Left ventricle myocardium inferior (tissue), 1 donor: ENCODE data around the gene IQCE. TPM values are rescaled to one million over a fixed set of nuclear protein-coding genes. Genes with fewer than 3 reads are reported as not detected.

Experiments used
- DNase-seq: peaks from one replicate; pipeline ENCODE4 v3.0.0-alpha.2; 2020
- H3K27ac ChIP-seq: fragments of 200-600 bp; replicated peaks from 2 replicates; pipeline ENCODE4 v1.8.0; 2021
- H3K27me3 ChIP-seq: fragments of 200-600 bp; 2 replicates; pipeline ENCODE4 v1.8.0; 2021; ENCODE audit warnings: low read depth
- H3K36me3 ChIP-seq: fragments of 200-600 bp; 2 replicates; pipeline ENCODE4 v1.8.0; 2021
- H3K4me1 ChIP-seq: fragments of 200-600 bp; 2 replicates; pipeline ENCODE4 v1.8.0; 2021
- H3K4me3 ChIP-seq: fragments of 200-600 bp; 2 replicates; pipeline ENCODE4 v1.8.0; 2021; ENCODE audit warnings: mild to moderate bottlenecking, moderate library complexity
- H3K9me3 ChIP-seq: fragments of 200-600 bp; replicated peaks from 2 replicates; pipeline ENCODE4 v1.8.0; 2021
- intact Hi-C: fragments of 100-400 bp; cut with micrococcal nuclease; formaldehyde crosslinking; loops from one replicate; pipeline ENCODE4 v1.11.0; 2022
- total RNA-seq: library from RNA; stranded (reverse); fragmentation: NEBNext Ultra II Directional; extraction: Animal tissue kit (Norgen Biotek cat#: 25700); gene quantifications from one replicate; pipeline ENCODE4 v1.2.1, GENCODE V29; 2021
- TF ChIP-seq, protein P1 (sequence below): fragments of 200-600 bp; IDR thresholded peaks from 2 replicates; pipeline ENCODE4 v1.8.0; 2021; ENCODE audit warnings: antibody characterized with exemption, mild to moderate bottlenecking, borderline replicate concordance
- donor health status: DM: no; HTN: yes; CAD: no; lungs with severe emphysema.

The IQCE gene
- total RNA-seq, 1 donor from 2014 or later = 11.5 TPM

DNA sequence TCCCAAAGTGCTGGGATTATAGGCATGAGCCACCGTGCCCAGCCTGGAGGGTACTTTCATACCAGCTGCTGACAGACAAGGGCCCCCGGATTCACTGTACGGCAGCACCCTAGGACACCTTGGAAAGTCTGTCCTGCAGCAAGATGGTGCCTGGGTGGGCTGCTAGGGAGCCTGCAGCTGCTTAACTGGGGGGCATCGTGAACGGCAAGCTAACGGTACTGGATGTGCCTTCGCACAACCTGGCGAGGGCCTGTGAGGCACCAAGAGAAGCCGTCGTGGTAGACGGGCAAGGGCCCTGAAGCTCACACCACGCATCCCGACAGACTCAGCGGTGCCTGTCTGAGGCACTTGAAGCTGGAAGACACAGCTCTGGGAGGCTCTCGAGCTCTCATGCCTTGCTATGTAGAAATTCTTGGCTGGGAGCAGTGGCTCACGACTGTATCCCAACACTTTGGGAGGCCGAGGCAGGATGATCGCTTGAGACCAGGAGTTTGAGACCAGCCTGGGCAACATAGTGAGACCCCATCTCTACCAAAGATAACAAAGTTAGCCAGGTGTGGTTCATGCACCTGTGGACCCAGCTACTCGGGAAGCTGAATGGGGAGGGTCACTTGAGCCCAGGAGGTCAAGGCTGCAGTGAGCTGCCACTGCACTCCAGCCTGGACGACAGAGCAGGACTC lies 12.9 kb upstream of the IQCE start:
- H3K9me3 ChIP-seq = no peaks in the 10 kb centered on the region
- DNase-seq = no peak
- no peak overlapping the region for H3K27ac ChIP-seq
- H3K27me3 ChIP-seq = no peaks in the 10 kb centered on the region
- H3K36me3 ChIP-seq = peaks cover 86% of the 10 kb centered on the region
- TF ChIP-seq, protein P1, sequence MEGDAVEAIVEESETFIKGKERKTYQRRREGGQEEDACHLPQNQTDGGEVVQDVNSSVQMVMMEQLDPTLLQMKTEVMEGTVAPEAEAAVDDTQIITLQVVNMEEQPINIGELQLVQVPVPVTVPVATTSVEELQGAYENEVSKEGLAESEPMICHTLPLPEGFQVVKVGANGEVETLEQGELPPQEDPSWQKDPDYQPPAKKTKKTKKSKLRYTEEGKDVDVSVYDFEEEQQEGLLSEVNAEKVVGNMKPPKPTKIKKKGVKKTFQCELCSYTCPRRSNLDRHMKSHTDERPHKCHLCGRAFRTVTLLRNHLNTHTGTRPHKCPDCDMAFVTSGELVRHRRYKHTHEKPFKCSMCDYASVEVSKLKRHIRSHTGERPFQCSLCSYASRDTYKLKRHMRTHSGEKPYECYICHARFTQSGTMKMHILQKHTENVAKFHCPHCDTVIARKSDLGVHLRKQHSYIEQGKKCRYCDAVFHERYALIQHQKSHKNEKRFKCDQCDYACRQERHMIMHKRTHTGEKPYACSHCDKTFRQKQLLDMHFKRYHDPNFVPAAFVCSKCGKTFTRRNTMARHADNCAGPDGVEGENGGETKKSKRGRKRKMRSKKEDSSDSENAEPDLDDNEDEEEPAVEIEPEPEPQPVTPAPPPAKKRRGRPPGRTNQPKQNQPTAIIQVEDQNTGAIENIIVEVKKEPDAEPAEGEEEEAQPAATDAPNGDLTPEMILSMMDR = no peak
- no peak overlapping the region for H3K4me3 ChIP-seq
- H3K4me1 ChIP-seq = no peaks in the 10 kb centered on the region
- intact Hi-C loops = no loop called here

DNA sequence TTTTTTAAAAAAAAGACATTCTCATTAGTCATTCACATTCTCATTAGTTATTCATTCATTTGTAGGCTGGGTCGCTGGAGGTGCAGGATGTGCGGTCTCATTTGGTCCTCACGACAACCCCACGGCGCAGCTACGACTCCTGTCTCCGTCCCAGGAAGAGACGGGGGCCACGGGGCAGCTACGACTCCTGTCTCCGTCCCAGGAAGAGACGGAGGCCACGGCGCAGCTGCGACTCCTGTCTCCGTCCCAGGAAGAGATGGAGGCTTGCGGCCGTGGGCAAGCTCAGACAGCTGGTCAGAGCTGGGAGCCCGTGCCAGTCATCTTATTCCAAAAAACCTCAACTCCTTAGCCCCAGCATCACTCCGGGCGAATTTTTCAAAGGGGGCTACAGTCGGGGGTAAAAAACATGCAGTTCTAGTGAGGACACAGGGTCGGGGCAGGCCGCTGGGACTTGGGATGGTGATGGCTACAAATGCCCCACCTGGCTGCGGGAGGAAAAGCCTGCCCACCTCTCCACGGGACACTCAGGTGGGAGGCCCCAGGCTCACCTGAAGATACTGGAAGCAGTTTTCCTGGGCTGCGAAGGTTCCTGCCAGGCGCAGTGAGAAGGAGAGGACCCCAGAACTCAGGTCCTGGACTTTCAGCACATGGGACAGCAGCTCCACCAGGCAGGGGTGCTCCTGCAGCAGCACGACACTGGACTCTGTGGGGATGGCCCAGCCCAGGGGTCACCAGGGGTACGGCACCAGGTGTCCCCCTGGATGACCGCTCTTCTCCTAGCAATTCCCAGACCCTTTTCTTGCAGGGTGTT lies 11.8 kb upstream of the IQCE start:
- no peak for DNase-seq
- H3K36me3 ChIP-seq = peaks cover 77% of the 10 kb centered on the region
- H3K27me3 ChIP-seq = no peaks in the 10 kb centered on the region
- intact Hi-C loops = no loop called here
- H3K4me3 ChIP-seq = no peak overlapping the region
- H3K4me1 ChIP-seq = no peaks in the 10 kb centered on the region
- H3K27ac ChIP-seq = no peak overlapping the region
- TF ChIP-seq, protein P1 = no peak
- H3K9me3 ChIP-seq = no peaks in the 10 kb centered on the region

DNA sequence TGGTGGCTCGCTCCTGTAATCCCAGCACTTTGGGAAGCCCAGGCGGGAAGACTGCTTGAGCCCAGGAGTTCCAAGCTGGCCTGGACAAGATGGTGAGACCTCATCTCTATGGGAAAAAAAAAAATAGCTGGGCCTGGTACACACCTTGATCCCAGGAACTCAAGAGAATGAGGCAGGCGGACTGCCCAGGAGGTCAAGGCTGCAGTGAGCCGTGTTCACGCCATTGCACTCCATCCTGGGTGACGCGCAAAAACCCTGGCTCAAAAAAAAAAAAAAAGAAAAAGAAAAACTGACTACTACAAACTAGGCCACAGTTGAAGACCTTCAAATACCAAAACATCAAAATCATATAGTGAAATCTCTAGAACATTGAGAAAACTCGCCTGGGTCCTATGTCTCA lies 7.4 kb upstream of the IQCE start:
- Histone ChIP-seq H3K36me3 (peaks cover 35% of the 10 kb centered on the region), H3K27me3 (no peaks in the 10 kb centered on the region), H3K27ac (no peak overlapping the region), H3K4me3 (no peak overlapping the region), H3K9me3 (no peaks in the 10 kb centered on the region), H3K4me1 (peaks cover 33% of the 10 kb centered on the region)
- DNase-seq = no peak
- TF ChIP-seq, protein P1 = no peak
- intact Hi-C loops = no loop called here

DNA sequence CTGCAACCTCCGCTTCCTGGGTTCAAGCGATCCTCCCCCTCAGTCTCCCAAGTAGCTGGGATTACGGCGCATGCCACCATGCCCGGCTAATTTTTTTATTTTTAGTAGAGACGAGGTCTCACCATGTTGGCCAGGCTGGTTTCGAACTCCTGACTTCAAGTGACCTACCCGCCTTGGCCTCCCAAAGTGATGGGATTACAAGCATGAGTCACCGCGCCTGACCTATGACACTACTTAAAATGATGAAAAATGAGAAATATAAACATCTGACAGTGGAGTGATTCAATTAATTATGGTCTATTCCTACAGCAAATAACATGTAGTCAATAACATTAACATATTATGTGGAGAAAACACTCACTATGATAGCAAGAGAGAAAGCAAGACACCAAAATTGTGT lies 5.7 kb upstream of the IQCE start:
- Histone ChIP-seq H3K4me3 (no peak overlapping the region), H3K4me1 (peaks cover 39% of the 10 kb centered on the region), H3K36me3 (peaks cover 18% of the 10 kb centered on the region), H3K27me3 (no peaks in the 10 kb centered on the region), H3K9me3 (no peaks in the 10 kb centered on the region), H3K27ac (no peak overlapping the region)
- TF ChIP-seq, protein P1 = no peak
- DNase-seq = no peak
- intact Hi-C loops = no loop called here

DNA sequence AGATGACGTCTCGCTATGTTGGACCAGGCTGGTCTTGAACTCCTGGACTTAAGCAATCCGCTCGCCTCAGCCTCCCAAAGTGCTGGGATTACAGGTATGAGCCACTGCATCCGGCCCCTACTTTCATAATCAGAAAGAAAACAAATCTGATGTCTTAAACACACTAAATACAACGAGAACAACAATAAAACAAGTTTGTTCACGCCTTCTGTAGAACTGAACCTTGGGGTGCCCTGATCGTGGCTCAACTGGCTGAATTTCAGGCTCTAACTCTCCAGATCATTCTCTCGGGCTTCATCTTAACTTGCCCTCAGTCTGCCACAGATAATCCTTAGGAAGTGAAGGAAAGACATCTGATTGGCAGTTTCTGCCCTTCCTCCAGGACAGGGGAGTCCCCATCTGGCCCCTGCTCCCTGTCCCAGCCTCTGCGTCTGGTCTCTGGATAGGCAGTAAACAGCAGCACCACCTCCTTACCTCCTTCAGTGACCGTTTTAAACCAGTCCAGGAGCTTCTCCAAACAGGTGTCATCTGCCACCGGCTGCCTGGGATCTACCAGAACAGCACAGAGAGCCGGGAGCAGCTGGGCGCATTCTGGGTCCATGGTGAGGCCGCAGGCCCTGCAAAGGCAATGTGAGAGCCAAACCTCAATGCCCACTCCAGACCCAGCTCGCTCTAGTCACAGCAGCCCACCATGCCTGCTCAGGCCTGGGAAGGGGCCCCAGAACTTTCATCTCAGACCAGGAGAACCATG lies 4.8 kb upstream of the IQCE start:
- TF ChIP-seq, protein P1 = no peak
- Histone ChIP-seq H3K27ac (no peak overlapping the region), H3K27me3 (no peaks in the 10 kb centered on the region), H3K4me3 (peak overlapping the region; percentile 95), H3K4me1 (peaks cover 46% of the 10 kb centered on the region), H3K36me3 (peaks cover 9% of the 10 kb centered on the region), H3K9me3 (no peaks in the 10 kb centered on the region)
- intact Hi-C loops = no loop called here
- DNase-seq = no peak
